HepG2 (cell line): ENCODE results near the gene NFS1. TPM values are rescaled to one million over a fixed set of nuclear protein-coding genes. Genes with fewer than 3 reads are reported as not detected.

Experiments
- ATAD3A ChIP-seq: sonication (generic); formaldehyde crosslinking; IDR thresholded peaks from 2 replicates; pipeline ENCODE4 v1.4.0; 2020; ENCODE audit warnings: missing genetic modification reagents
- CSRNP2 ChIP-seq: sonication (generic); formaldehyde crosslinking; conservative IDR thresholded peaks from 2 replicates; pipeline ENCODE4 v1.8.0; 2022; ENCODE audit warnings: low read depth, missing genetic modification reagents
- GATAD2A ChIP-seq: IDR thresholded peaks from 2 replicates; pipeline ENCODE4 v1.6.1; 2016
- KLF12 ChIP-seq: sonication (generic); formaldehyde crosslinking; IDR thresholded peaks from 2 replicates; pipeline ENCODE4 v1.4.0; 2020; ENCODE audit warnings: missing genetic modification reagents, borderline replicate concordance
- MED13 ChIP-seq: sonication (generic); formaldehyde crosslinking; IDR thresholded peaks from 2 replicates; pipeline ENCODE4 v1.5.0; 2020; ENCODE audit warnings: missing genetic modification reagents
- MEIS2 ChIP-seq: sonication (generic); formaldehyde crosslinking; IDR thresholded peaks from 2 replicates; pipeline ENCODE4 v1.9.0; 2021; ENCODE audit warnings: mild to moderate bottlenecking, missing genetic modification reagents
- MZF1 ChIP-seq: sonication (generic); formaldehyde crosslinking; IDR thresholded peaks from 2 replicates; pipeline ENCODE4 v1.8.1; 2023; ENCODE audit warnings: mild to moderate bottlenecking, missing genetic modification reagents, borderline replicate concordance
- NFE2L2 ChIP-seq: fragments of 150-350 bp; IDR thresholded peaks from 2 replicates; pipeline ENCODE4 v1.6.1; 2014; ENCODE audit warnings: low read length
- NFIB ChIP-seq: sonication (generic); formaldehyde crosslinking; IDR thresholded peaks from 2 replicates; pipeline ENCODE4 v1.9.0; 2021; ENCODE audit warnings: missing genetic modification reagents, mild to moderate bottlenecking, borderline replicate concordance
- RARA ChIP-seq: IDR thresholded peaks from 2 replicates; pipeline ENCODE4 v1.6.1; 2016; ENCODE audit warnings: missing genetic modification reagents, missing compliant biosample characterization
- SETDB1 ChIP-seq: sonication (generic); formaldehyde crosslinking; IDR thresholded peaks from 2 replicates; pipeline ENCODE4 v1.5.1; 2020; ENCODE audit warnings: missing genetic modification reagents, mild to moderate bottlenecking, borderline replicate concordance
- SKI ChIP-seq: fragments of 450-650 bp; IDR thresholded peaks from one replicate; pipeline ENCODE4 v1.6.1; 2018; ENCODE audit warnings: mild to moderate bottlenecking; ENCODE audit not compliant: partially characterized antibody
- SP1 ChIP-seq, 2 experiments: fragments of 450-650 bp in 1 of 2; sonication (generic) in 1 of 2; formaldehyde crosslinking in 1 of 2; IDR thresholded peaks; 2 replicates each; pipeline versions ENCODE4 v1.4.0 to v1.6.1; 2016 to 2020; ENCODE audit warnings: missing genetic modification reagents in 1 of 2
- TARDBP ChIP-seq: sonication (generic); formaldehyde crosslinking; IDR thresholded peaks from 2 replicates; pipeline ENCODE4 v1.8.0; 2022; ENCODE audit warnings: mild to moderate bottlenecking, missing genetic modification reagents
- TBX3 ChIP-seq: fragments of 450-650 bp; IDR thresholded peaks from 2 replicates; pipeline ENCODE4 v1.6.1; 2017; ENCODE audit warnings: antibody characterized with exemption, mild to moderate bottlenecking, inconsistent platforms, borderline replicate concordance
- TEAD2 ChIP-seq: sonication (generic); formaldehyde crosslinking; IDR thresholded peaks from 2 replicates; pipeline ENCODE4 v1.9.0; 2021; ENCODE audit warnings: missing genetic modification reagents
- YY1 ChIP-seq: IDR thresholded peaks from 2 replicates; pipeline ENCODE4 v1.6.1; 2011; ENCODE audit warnings: low read length, low read depth, moderate library complexity, mild to moderate bottlenecking; ENCODE audit not compliant: insufficient read depth, insufficient replicate concordance
- ZBTB21 ChIP-seq: sonication (generic); formaldehyde crosslinking; IDR thresholded peaks from 2 replicates; pipeline ENCODE4 v1.4.0; 2020; ENCODE audit warnings: missing genetic modification reagents
- ZBTB3 ChIP-seq: sonication (generic); formaldehyde crosslinking; IDR thresholded peaks from 2 replicates; pipeline ENCODE4 v1.4.0; 2020; ENCODE audit warnings: low read depth, mild to moderate bottlenecking, moderate library complexity, missing genetic modification reagents, borderline replicate concordance
- ZC3H4 ChIP-seq: sonication (generic); formaldehyde crosslinking; IDR thresholded peaks from 2 replicates; pipeline ENCODE4 v1.4.0; 2020; ENCODE audit warnings: missing genetic modification reagents, borderline replicate concordance
- ZNF280B ChIP-seq: sonication (generic); formaldehyde crosslinking; IDR thresholded peaks from 2 replicates; pipeline ENCODE4 v1.5.0; 2020; ENCODE audit warnings: missing genetic modification reagents, mild to moderate bottlenecking, borderline replicate concordance
- ZNF512B ChIP-seq: sonication (generic); formaldehyde crosslinking; IDR thresholded peaks from 2 replicates; pipeline ENCODE4 v1.5.1; 2020; ENCODE audit warnings: missing genetic modification reagents, mild to moderate bottlenecking, borderline replicate concordance
- ZSCAN22 ChIP-seq: sonication (generic); formaldehyde crosslinking; IDR thresholded peaks from 2 replicates; pipeline ENCODE4 v1.4.0; 2020; ENCODE audit warnings: mild to moderate bottlenecking, missing genetic modification reagents
- ZSCAN31 ChIP-seq: sonication (generic); formaldehyde crosslinking; IDR thresholded peaks from 2 replicates; pipeline ENCODE4 v1.5.0; 2020; ENCODE audit warnings: low read depth, mild to moderate bottlenecking, missing genetic modification reagents
- polyA plus RNA-seq, 8 experiments: library from polyadenylated mRNA; depleted of rRNA in 3 of 8; stranded (reverse) in 7 of 8; unstranded in 1 of 8; fragments of >200 nt; fragmentation: Illumina TruSeq in 4 of 8; extraction: Trizol in 4 of 8; gene quantifications; 2 replicates each; pipeline versions ENCODE4 v1.2.1 to v1.2.3, GENCODE V29; 2011 to 2016; ENCODE audit warnings: low read depth in 4 of 8, missing spikeins in 1 of 8, mixed read lengths in 1 of 8; ENCODE audit not compliant: insufficient read depth in 1 of 8
- total RNA-seq, 5 experiments: library from RNA; depleted of rRNA; stranded (reverse); fragments of >200 nt; fragmentation: Illumina TruSeq; extraction: Trizol; gene quantifications; 2 replicates each; pipeline ENCODE4 v1.2.3, GENCODE V29; 2016; ENCODE audit warnings: low read depth in 1 of 5

Gene NFS1
- total and polyA plus RNA-seq, 2 of the 13 experiments (the other 11 are each of a cell fraction or from before 2014, with no cell fraction given): 65.9 to 88.1 TPM

- TF ChIP-seq ZNF512B (CRISPR knock-in tag): no peak
- TF ChIP-seq ZBTB3: peak; percentile 20; the same call in 1 of the 2 replicates
- peak; percentile 85; the same call in 1 of the 2 replicates for TF ChIP-seq TEAD2 (CRISPR knock-in tag)
- TF ChIP-seq SETDB1 (CRISPR knock-in tag): no peak
- no peak for TF ChIP-seq SKI
- 0 out of 2 replicates have a peak, but pooled peaks have one; percentile 8 for TF ChIP-seq ZSCAN22 (CRISPR knock-in tag)
- peak; percentile 20; the same call in 1 of the 2 replicates for TF ChIP-seq TBX3
- no peak for TF ChIP-seq MEIS2 (CRISPR knock-in tag)
- no peak for TF ChIP-seq NFIB (CRISPR knock-in tag)
- TF ChIP-seq TARDBP: no peak
- TF ChIP-seq CSRNP2 (CRISPR knock-in tag): no peak
- TF ChIP-seq RARA: no peak
- 0 out of 2 replicates have a peak, but pooled peaks have one; percentile 21 for TF ChIP-seq NFE2L2
- TF ChIP-seq ZNF280B: no peak
- 0 out of 2 replicates have a peak, but pooled peaks have one; percentile 24 for TF ChIP-seq MED13 (CRISPR knock-in tag)
- TF ChIP-seq ATAD3A: no peak
- TF ChIP-seq ZBTB21 (CRISPR knock-in tag): peak; percentile 29; the same call in 1 of the 2 replicates
- TF ChIP-seq GATAD2A: peak; percentile 12; the same call in 1 of the 2 replicates
- no peak for TF ChIP-seq MZF1 (CRISPR knock-in tag)
- TF ChIP-seq ZSCAN31 (CRISPR knock-in tag): no peak
- no peak for TF ChIP-seq SP1 (IDR thresholded peaks at IDR 0.05)
- peak; percentile 10; the same call in 1 of the 2 replicates for TF ChIP-seq SP1 (CRISPR knock-in tag; IDR thresholded peaks at IDR 0.05)
- 0 out of 2 replicates have a peak, but pooled peaks have one; percentile 0 for TF ChIP-seq KLF12 (CRISPR knock-in tag)
- peak; percentile 99 for TF ChIP-seq ZC3H4 (CRISPR knock-in tag)
- no peak for TF ChIP-seq YY1
Observed at GRCh38 chr20:35742741-35743523, 43.8 kb upstream of the NFS1 start (continued).
